Tibial nerve (tissue), 3 donors: ENCODE results near the gene ANKRD11.

Source experiments
- POLR2A ChIP-seq, 2 donors: fragments of 450-650 bp; IDR thresholded peaks; one replicate each; pipeline ENCODE4 v1.6.1; 2017; ENCODE audit warnings: antibody characterized with exemption in 2 of 2, mild to moderate bottlenecking in 2 of 2, moderate library complexity in 2 of 2
- TF ChIP-seq, protein P1 (sequence below), 5 experiments: fragments of 200-600 bp in 3 of 5; fragments of 450-650 bp in 2 of 5; sonication (generic) in 3 of 5; IDR thresholded peaks; one replicate each; pipeline ENCODE4 v1.5.1; 2016 to 2019; ENCODE audit warnings: antibody characterized with exemption in 5 of 5, mild to moderate bottlenecking in 3 of 5, moderate library complexity in 2 of 5

DNA sequence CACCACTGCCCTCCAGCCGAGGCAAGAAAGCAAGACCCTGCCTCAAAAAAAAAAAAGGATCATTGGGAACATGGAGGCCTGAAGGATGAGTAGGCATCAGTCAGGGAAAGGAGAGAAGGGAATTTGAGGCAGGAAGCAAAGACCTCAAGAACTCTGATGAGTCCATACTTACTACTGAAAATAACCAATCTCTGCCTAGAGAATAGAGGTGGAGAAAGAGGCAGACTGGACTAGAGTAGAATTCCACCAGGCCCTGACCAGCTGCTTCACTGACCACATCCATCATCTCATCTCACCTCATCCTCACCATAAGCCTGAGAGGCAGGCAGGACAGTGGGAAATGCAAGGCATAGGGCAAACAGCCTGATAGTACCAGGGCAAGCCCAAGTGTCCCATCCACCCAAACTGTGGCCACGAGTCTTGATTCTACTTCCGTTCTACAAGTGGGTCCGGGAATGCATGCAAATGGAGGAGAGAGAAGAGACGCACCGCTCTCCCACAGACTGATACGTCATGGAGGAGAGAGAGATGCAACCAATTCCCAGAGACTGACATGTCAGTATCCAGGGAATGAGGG is 17.1 kb downstream of the ANKRD11 start:
- TF ChIP-seq, protein P1, sequence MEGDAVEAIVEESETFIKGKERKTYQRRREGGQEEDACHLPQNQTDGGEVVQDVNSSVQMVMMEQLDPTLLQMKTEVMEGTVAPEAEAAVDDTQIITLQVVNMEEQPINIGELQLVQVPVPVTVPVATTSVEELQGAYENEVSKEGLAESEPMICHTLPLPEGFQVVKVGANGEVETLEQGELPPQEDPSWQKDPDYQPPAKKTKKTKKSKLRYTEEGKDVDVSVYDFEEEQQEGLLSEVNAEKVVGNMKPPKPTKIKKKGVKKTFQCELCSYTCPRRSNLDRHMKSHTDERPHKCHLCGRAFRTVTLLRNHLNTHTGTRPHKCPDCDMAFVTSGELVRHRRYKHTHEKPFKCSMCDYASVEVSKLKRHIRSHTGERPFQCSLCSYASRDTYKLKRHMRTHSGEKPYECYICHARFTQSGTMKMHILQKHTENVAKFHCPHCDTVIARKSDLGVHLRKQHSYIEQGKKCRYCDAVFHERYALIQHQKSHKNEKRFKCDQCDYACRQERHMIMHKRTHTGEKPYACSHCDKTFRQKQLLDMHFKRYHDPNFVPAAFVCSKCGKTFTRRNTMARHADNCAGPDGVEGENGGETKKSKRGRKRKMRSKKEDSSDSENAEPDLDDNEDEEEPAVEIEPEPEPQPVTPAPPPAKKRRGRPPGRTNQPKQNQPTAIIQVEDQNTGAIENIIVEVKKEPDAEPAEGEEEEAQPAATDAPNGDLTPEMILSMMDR (IDR thresholded peaks at IDR 0.05): no peak
- TF ChIP-seq POLR2A (IDR thresholded peaks at IDR 0.05): no peak
